GM12892 (cell line): ENCODE measurements around the gene SACS.
A peak's percentile ranks its signal among the peaks of the same experiment; 100 is the strongest.

Experiments used
- DNase-seq: peaks from one replicate; pipeline ENCODE4 v3.0.0; 2011; ENCODE audit not compliant: insufficient read length
- FAIRE-seq: peaks from 2 replicates; lab custom pipeline; 2011; peaks lifted over from hg19 to GRCh38; lab: Jason Lieb, UNC
- POLR2A ChIP-seq: IDR thresholded peaks from 2 replicates; pipeline ENCODE4 v1.6.1; 2011; ENCODE audit warnings: low read depth, low read length, control low read depth
- POLR2AphosphoS5 ChIP-seq: IDR thresholded peaks from 2 replicates; pipeline ENCODE4 v1.6.1; 2011; ENCODE audit warnings: low read depth, low read length, control low read depth
- TAF1 ChIP-seq: IDR thresholded peaks from 2 replicates; pipeline ENCODE4 v1.6.1; 2011; ENCODE audit warnings: low read depth, mild to moderate bottlenecking, control low read depth, low read length, borderline replicate concordance

The SACS gene

DNA sequence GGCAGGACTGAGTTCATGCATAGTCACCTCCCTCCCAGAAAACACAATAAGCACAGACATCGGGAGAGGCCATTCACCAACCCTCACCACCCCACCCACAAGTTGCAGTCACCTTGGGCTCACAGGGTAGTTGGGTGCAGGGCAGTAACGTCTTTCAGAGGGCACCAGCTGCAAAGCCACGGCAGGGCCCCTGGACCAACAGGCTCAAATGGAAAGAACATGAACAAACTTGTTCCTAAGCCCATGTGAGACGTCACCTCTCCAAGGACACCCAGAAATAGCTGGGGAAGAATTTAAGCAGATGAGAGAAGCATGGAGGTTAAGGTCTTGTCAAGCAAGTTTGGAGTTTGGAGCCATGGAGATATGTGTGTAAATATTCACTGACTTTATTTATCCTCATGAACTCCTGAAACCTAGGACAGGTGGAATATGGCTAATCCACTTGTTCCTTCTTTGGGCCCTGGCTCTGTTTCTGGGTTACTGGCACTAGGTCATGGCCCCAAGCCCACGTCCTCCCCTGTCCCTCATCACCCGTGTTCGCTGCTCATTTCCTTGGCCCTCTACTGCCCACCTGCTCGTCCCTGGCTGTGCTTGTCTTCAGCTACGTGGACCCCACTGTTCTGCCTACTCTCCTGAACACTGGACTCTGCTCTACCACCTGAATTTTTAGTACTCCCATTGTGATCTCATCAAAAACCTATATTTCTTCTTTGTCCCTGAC lies 40.4 kb downstream of the SACS start:
- TF ChIP-seq TAF1 (no peak), POLR2AphosphoS5 (no peak), POLR2A (no peak)
- FAIRE-seq (no peak), DNase-seq (no peak)

DNA sequence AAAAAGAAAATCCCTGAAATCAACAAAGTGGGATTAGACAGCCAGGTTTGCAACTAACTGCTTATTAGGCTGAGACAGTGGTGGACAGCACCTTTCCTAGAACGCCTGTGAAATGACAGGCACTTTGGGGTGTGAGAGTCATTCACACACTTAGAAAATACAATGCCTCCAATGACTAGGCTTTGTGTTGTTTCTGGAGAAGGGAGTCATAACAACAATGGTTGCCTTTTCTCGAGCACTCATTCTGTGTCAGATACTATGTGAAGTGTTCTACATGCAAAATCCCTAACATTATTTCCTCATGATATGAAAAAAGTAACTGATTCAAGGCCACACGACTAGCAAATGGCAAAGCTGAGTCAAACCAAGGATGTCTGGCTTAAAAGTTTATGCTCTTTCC lies 41.2 kb downstream of the SACS start:
- TF ChIP-seq TAF1 (no peak), POLR2A (no peak), POLR2AphosphoS5 (no peak)
- no peak for DNase-seq
- FAIRE-seq: no peak

DNA sequence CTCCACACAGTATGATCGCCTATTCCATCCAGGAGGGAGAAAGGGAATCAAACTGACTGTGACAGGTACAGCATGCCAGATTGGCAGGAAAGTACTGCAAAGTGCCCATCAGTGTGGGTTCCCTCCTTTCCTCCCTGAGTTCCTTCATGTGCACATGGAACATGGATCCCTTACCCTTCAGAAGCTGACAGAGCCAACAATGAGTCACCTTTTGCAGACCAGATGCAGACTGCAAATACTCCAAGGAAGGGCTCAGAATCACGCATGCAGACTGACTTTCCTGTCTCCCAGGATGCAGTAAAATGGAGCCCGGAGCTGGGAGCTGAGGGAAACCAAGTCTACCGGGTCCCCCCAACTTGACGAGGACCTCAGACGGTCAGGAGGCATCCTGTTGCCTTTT lies 41.8 kb downstream of the SACS start:
- FAIRE-seq (no peak), DNase-seq (no peak)
- TF ChIP-seq POLR2AphosphoS5: no peak
- no peak for TF ChIP-seq TAF1
- no peak for TF ChIP-seq POLR2A

DNA sequence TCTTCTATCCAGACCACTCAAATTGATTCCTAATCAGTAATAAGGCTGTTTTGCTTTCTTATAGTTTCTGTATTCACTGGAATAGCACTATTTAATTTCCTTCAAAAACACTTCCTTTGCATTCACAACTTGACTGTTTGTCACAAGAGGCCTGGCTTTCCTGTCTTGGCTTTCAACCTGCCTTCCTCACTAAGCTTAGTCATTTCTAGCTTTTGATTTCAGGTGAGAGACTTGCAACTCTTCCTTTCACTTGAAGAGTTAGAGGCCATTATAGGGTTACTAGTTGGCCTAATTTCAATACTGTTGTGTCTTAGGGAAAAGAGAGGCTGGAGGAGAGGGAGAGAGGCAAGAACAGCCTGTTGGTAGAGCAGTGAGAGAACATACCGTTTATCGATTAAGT lies 47.0 kb downstream of the SACS start:
- DNase-seq: no peak
- peak; percentile 86 for FAIRE-seq
- no peak for TF ChIP-seq POLR2AphosphoS5
- no peak for TF ChIP-seq TAF1
- no peak for TF ChIP-seq POLR2A

DNA sequence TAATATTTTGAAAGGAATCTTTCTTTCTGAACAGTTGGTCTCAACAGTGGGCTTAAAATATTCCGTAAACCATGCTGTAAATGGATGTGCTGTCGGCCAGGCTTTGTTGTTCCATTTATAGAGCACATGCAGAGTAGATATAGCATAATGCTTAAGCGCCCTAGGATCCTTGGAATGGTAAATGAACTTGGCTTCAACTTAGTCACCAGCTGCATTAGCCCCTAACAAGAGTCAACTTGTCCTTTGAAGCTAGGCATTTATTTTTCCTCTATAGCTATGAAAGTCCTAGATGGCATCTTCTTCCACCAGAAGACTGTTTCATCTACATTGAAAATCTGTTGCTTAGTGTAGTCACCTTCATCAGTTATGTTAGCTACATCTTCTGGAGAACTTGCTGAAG lies 47.6 kb downstream of the SACS start:
- DNase-seq (no peak), FAIRE-seq (peak; percentile 57)
- TF ChIP-seq POLR2AphosphoS5 (no peak), POLR2A (no peak), TAF1 (no peak)

DNA sequence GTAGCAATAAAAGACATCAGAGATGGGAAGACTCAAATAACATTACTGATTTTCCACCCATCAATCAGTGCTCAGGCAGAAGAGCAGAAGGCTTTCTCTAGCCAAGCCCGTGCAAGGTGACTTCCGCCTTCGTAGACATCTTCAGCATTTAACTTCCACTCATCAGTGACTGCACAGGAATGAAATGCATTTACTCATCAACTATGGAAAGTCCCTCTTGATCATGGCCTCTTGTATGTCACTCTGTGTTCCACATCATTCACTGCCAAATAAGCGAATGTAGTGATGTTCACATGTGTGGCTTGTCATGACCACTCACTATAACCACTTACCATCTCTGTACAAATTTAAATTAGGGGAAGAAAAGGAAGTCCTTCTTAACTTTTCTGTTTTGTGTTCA lies 49.4 kb downstream of the SACS start:
- TF ChIP-seq POLR2AphosphoS5 (no peak), POLR2A (no peak), TAF1 (no peak)
- FAIRE-seq (peak; percentile 60), DNase-seq (no peak)

DNA sequence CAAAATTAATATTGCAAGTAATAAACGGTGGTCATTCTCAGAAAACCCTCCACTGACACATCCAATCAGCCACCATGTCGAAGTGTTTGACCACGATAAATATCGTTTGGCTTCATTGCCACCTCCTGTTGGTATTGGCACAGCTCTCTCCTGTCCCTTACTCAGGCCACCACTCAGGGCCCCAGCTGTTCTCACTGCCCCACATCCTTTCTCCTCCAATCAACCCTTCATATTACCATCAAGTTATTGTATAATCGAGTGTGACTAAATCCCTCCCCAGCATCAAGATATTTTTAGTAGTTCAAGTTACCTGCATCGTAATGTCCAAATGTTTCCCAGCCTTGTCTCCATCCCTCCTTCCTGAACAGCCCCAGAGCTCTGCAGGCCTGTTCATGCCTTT lies 50.4 kb downstream of the SACS start:
- TF ChIP-seq POLR2A: no peak
- TF ChIP-seq POLR2AphosphoS5: no peak
- no peak for TF ChIP-seq TAF1
- FAIRE-seq (no peak), DNase-seq (no peak)

DNA sequence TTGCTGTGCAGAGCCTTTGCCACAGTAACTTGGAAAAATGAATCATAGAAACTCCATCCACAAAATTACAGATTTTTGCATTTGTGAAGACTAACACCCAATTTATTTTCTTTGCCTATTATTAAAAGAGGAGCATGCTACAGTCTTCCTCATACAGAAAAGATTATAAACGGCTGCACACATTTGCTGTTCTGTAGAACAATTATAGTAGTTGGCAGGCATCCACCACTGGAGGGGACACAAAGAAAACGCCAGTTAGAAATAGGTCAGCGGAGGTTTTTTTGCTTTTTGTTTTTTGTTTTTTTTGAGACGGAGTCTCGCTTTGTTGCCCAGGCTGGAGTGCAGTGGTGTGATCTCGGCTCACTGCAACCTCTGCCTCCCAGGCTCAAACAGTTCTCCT lies 51.6 kb downstream of the SACS start:
- TF ChIP-seq POLR2A (no peak), TAF1 (no peak), POLR2AphosphoS5 (no peak)
- DNase-seq (no peak), FAIRE-seq (no peak)

DNA sequence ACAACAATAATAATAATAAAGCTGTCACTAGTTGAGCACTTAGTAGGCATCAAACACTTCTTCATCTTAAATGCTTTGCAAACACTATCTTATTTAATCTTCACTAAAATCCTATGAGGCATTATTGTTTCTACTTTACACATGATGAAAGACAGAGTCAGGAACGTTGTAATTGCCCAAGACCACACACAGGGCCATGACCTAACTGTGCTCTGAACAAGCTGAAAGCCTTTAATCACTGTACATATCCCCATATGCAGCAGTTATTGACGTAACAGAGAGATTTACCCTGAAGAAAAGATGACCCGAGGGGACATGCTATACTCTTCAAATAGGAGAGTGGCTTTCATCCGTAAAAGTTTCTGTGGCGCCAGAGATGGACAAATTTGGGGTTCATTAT lies 53.0 kb downstream of the SACS start:
- DNase-seq (no peak), FAIRE-seq (no peak)
- TF ChIP-seq POLR2AphosphoS5: no peak
- TF ChIP-seq TAF1: no peak
- no peak for TF ChIP-seq POLR2A

DNA sequence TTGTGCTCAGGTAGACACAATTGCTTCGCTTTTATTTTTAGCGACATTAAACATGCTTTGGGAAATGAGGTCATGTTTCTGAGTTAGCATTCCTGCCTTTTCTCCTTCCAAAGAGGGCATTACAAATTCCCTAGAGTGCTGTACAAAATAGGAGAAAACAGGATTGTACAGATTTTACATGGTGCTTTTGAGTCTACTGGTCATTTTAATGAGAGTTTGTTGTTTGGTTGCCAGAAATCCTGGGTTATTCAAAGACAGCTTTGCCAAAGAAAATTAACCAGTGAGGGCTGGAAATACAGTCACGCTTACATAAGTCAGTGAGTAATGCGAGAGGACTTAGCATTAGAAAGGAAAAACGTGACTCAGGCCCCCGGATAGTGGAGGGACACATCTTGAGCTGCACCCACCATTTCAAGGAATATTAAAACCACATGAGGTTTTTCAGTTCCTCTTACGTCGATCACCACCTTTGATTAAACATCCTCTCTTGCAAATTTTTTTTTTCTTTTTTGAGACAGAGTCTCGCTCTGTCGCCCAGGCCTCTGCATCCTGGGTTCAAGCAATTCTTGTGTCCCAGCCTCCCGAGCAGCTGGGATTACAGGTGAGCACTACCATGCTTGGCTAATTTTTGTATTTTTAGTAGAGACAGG lies 55.4 kb downstream of the SACS start:
- TF ChIP-seq TAF1 (no peak), POLR2A (no peak)
- peak; percentile 27 for DNase-seq
- FAIRE-seq: peak; percentile 46

DNA sequence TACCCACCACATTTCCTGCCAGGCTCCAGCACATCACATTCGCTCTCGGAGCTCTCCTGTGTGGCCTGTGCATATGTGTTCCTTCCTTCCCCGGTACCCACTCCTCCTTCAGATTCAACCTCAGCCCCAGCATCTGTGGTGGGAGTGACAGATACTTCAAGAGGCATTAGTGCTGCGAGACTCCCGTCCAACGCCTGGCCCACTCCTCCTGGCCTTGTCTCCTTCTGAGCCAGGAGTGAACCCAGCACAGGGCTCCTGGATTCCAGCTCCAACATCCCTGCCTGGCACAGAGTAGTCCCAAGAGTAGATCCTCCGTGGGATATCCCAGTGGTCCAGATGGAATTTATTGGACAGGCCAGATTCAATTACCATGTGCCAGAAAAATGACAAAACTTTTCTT lies 55.9 kb downstream of the SACS start:
- no peak for FAIRE-seq
- no peak for DNase-seq
- TF ChIP-seq POLR2AphosphoS5 (no peak), POLR2A (no peak), TAF1 (no peak)
